HG03575 (cell line): ENCODE results near the gene UFC1.

Experiments
- ATAC-seq: cut with Tn5 transposase; IDR thresholded peaks from one replicate; pipeline ENCODE4 v1.9.1; 2021; ENCODE audit not compliant: unreplicated experiment, insufficient number of reproducible peaks, low FRiP score; ENCODE audit errors: extremely low read depth

UFC1 gene

GRCh38 chr1:161132410-161133219 lies 21.2 kb upstream of the UFC1 start, which contains the start of gene DEDD:
DEDD (minus strand) TSS chr1:161132667; CDS start chr1:161124462, 8,205 bp downstream.
- peak; percentile 86 for ATAC-seq

- no peak for ATAC-seq
These were observed 20.5 kb upstream of the UFC1 start for GRCh38 chr1:161133220-161133740.

GRCh38 chr1:161137881-161138280 lies 15.9 kb upstream of the UFC1 start:
- ATAC-seq, result no peak

- no peak for ATAC-seq
These were observed 15.3 kb upstream of the UFC1 start for GRCh38 chr1:161138431-161138830.

GRCh38 chr1:161139766-161140165 lies 14.0 kb upstream of the UFC1 start:
- ATAC-seq, result no peak

- ATAC-seq, result no peak
These were observed 12.9 kb upstream of the UFC1 start for GRCh38 chr1:161140755-161141400.

- no peak for ATAC-seq
These were observed 7.9 kb upstream of the UFC1 start for GRCh38 chr1:161145832-161146231.

- ATAC-seq, result no peak
These were observed 602 bp upstream of the UFC1 start for GRCh38 chr1:161153176-161153575.

- ATAC-seq, result no peak
These were observed 4.1 kb downstream of the UFC1 start for GRCh38 chr1:161157867-161158266.

- ATAC-seq, result no peak
These were observed 4.7 kb downstream of the UFC1 start for GRCh38 chr1:161158316-161159010.

GRCh38 chr1:161159087-161159912 lies 5.5 kb downstream of the UFC1 start, which contains the start of gene USP21:
USP21 (plus strand) TSS chr1:161159500; CDS start chr1:161160641, 1,141 bp downstream.
- no peak for ATAC-seq

GRCh38 chr1:161159913-161160243 lies 6.1 kb downstream of the UFC1 start:
- no peak for ATAC-seq

GRCh38 chr1:161160671-161161145 lies 6.9 kb downstream of the UFC1 start:
- ATAC-seq, result no peak

GRCh38 chr1:161161652-161162051 lies 7.9 kb downstream of the UFC1 start:
- no peak for ATAC-seq

- ATAC-seq, result no peak
These were observed 8.3 kb downstream of the UFC1 start for GRCh38 chr1:161162052-161162451.

- no peak for ATAC-seq
These were observed 9.0 kb downstream of the UFC1 start for GRCh38 chr1:161162806-161163205.

GRCh38 chr1:161163793-161164192 lies 10.0 kb downstream of the UFC1 start:
- ATAC-seq, result no peak

GRCh38 chr1:161164901-161165610 lies 11.3 kb downstream of the UFC1 start:
- no peak for ATAC-seq
